Suppressor macrophage treated with lipopolysaccharide for 1 hour (primary cell): ENCODE results near the gene CTBP2.

Experiments
- DNase-seq, 3 donors: peaks; one replicate each; pipeline ENCODE4 v3.0.0-alpha.2; 2020 to 2022

Gene CTBP2

DNA sequence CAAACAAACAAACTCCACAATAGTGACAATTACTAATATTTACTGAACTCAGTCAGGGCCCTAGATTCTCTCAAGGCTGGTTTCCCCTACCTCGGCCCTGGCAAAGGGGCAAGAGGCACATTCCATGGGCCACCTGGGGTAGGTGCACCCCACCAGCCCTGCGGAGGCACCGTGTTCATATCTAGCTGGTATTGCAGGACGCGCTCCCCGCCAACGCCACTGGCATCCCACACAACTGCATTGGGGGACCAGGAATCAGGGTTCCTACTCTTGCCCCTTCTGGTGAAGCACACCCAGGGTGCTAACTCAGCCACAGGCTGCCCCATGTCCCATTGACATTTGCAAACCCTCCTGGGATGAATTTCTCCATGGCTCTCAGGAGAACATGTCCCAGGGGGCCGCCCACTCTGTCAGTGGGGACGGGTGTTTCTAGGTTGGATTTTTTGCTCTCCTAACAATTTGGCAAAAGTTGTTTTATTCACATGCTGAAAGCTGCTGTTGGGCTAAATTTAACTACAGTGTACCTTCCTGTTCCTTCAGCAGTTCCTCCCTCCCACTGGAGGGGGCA lies 141.7 kb downstream of the CTBP2 start:
- DNase-seq = peak in 2 of 3 donors; percentile 17 to 28

- no peak for DNase-seq
These were observed 142.6 kb downstream of the CTBP2 start for GRCh38 chr10:125017547-125018298.

- no peak for DNase-seq
These were observed 143.7 kb downstream of the CTBP2 start for GRCh38 chr10:125016611-125017202.

DNA sequence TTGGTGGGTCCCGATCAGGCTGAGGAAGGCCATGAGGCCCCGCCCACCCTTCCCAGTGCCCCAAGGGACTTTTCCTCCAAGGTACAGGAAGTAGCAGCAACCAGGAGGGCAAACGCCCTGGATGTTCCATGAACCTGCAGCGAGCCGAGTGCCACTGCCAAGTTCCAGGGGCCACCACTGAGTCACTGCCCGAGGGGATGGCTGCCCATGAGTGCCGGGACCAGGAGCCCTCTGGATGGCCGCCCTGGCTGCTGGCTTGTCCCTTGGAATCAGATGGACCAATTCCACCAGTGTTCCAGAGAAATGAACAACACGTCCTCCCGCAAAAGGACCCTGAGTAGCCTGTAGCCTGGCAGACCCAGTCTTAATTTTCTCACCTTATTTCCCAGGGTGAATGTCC lies 144.2 kb downstream of the CTBP2 start:
- DNase-seq = no peak

- no peak for DNase-seq
These were observed 144.9 kb downstream of the CTBP2 start for GRCh38 chr10:125015356-125015944.

DNA sequence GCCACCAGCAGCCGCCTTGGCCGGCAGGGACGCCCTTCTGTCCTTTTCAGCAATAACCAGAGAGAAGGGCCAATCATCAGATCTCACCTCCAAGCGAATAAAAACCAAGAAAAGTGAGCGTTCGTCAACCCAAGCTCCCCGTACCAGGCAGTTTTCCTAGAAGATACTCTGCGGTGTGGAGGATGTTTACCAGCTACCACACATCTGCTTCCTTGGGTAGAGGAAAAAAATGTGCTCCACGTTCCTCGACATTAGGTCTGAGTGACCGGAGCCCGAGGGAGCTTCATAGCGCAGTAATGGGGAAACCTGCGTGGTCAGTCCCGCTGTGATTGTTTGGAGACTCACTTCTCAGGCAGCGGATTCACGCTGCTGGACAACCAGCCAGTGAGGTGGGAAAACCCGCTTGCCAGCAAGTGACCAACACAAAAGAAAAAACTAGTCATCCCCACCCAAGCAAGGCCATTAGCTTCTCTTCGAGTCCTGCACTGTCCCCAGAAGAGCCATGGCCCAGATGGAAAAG lies 145.5 kb downstream of the CTBP2 start:
- DNase-seq = no peak

- no peak for DNase-seq
These were observed 146.1 kb downstream of the CTBP2 start for GRCh38 chr10:125014086-125014830.

DNA sequence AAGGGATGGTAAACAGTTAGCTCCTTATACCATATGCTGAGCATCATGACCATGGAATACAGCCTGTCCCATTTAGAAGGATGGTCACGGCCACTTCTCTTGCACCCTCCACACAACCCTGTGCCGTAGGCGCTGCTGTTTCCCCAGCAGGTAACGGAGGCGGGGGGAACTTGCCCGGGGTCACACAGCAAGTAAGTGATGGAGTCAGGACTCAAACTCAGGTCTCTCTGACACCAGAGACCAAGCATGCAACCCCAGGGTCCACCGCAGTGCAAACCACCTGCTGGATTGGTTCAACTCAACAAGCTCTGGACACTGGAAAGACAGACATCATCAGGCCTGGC lies 146.9 kb downstream of the CTBP2 start:
- no peak for DNase-seq

GRCh38 chr10:125012851-125013528 lies 147.4 kb downstream of the CTBP2 start:
- DNase-seq = no peak

GRCh38 chr10:125011926-125012705 lies 148.2 kb downstream of the CTBP2 start:
- no peak for DNase-seq

- no peak for DNase-seq
These were observed 149.0 kb downstream of the CTBP2 start for GRCh38 chr10:125011171-125011925.

- no peak for DNase-seq
These were observed 150.0 kb downstream of the CTBP2 start for GRCh38 chr10:125010362-125010761.

DNA sequence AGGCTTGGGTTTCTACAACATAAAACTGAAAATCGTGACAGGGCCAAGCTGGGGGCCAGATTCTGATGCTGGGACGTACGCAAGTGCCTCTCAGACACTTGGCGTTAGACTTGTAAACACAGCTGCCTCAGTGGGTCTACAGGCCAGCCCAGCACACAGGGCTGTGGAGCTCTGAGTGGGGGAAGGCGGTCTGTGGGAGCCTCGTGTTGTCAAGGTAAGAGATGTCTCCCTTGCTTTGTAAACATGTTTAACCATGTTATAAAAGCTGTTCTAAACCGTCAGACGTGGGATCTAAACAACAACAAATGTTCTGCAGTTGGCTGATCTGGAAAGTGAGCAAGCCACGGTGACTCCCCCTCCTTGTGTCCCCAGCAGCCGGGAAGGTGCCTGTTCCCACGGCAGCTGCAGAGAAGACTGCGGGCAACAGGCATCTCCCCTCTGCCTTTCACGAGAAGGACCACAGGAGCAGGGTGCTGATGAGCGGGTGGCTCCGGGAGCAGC lies 150.7 kb downstream of the CTBP2 start:
- DNase-seq = no peak

- no peak for DNase-seq
These were observed 151.4 kb downstream of the CTBP2 start for GRCh38 chr10:125008689-125009638.

DNA sequence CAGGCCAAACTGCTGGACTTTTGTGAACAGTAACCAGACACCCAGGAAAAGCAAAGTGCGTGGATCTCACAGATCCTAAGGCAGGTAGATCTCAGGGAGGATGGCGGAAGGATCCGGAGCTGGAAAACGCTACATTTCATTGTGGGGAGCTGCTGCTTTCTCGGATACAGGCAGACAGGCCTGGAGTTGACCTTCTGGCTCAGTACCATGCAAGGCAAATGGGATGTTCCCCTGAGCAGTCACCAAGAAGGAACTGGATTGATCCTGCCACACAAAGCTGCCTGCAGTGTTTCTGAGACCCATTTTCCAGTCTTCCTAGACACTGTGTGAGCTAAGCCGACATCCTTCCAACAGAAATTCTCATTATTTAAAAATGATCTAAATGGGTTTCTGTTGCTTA lies 152.9 kb downstream of the CTBP2 start:
- no peak for DNase-seq

DNA sequence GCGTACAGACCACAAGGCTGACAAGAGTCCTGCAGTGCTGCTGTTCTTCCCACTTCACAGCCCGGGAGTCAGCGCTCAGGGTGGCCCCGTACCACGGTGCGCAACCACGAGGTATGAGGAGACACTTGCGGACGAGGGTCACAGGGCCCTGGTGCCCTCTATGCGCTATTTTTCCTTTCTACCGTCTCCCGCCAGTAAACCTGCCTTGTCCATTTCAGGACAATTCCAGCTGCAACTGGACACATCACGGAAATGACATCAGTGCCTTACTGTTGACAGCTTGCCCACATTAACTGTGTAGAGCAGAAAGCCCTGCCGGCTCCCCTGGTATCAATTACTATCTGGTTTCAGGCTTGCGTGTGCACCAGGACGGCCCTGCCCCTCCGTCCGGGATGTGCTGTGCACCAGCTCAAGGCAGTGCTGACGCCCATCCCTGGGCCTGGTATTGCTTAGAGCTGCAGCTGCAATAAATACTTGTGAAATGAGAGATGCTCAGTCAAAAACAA lies 153.4 kb downstream of the CTBP2 start:
- no peak for DNase-seq

DNA sequence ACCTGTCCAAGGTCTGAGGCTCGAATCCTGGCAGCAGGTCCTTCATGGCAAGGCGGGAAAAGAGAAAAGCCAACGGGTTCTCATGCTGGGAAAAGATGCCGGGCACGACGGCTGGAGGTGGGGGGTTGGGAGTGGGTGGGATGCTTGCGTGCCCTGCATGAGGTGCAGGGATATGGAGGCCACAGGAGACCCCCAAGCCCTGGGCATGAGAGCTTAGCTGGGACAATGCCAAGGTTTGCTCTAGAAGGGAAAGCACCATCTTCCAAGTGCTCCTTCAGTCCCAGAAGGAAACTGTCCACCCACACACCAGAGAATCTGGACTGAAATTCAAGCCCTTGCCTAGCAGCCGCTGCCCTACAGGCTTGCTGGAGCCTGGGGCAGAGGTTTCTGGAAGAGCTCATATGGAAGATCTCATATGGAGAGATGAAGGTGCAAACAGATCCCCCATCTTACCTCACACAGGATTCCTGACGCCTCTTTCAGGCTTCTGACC lies 154.1 kb downstream of the CTBP2 start:
- DNase-seq = no peak

GRCh38 chr10:125005312-125006187 lies 154.8 kb downstream of the CTBP2 start:
- DNase-seq = no peak
